Mesodermal cell (in vitro differentiated cells): Measurements from ENCODE around the gene COL10A1.

Experiments
- H3K27ac ChIP-seq: 2 replicates; pipeline ENCODE4 v1.7.0; 2013; ENCODE audit warnings: mild to moderate bottlenecking, low read depth, low read length, moderate library complexity; ENCODE audit not compliant: severe bottlenecking
- H3K36me3 ChIP-seq: 2 replicates; pipeline ENCODE4 v1.7.1; 2013; ENCODE audit warnings: mild to moderate bottlenecking, low read length, moderate library complexity; ENCODE audit not compliant: control insufficient read depth, insufficient read depth
- H3K4me1 ChIP-seq: one replicate; pipeline ENCODE4 v1.7.1; 2013; ENCODE audit warnings: mild to moderate bottlenecking, low read length; ENCODE audit not compliant: insufficient read depth, control insufficient read depth, poor library complexity, severe bottlenecking
- H3K4me3 ChIP-seq: 2 replicates; pipeline ENCODE4 v1.7.0; 2013; ENCODE audit warnings: low read length, control low read depth, mild to moderate bottlenecking; ENCODE audit not compliant: insufficient read depth, poor library complexity, severe bottlenecking; ENCODE audit errors: extremely low read depth
- H3K9me3 ChIP-seq: 2 replicates; pipeline ENCODE4 v1.7.1; 2013; ENCODE audit warnings: mild to moderate bottlenecking, low read length, moderate library complexity; ENCODE audit not compliant: control insufficient read depth
- WGBS, 2 experiments: methylation state at CpG; one replicate each; pipeline ENCODE4 v1.1.5; 2013; ENCODE audit warnings: missing lambda C conversion rate in 2 of 2; ENCODE audit not compliant: insufficient coverage in 2 of 2; 5-methylcytosine and 5-hydroxymethylcytosine counted together

COL10A1 gene

DNA sequence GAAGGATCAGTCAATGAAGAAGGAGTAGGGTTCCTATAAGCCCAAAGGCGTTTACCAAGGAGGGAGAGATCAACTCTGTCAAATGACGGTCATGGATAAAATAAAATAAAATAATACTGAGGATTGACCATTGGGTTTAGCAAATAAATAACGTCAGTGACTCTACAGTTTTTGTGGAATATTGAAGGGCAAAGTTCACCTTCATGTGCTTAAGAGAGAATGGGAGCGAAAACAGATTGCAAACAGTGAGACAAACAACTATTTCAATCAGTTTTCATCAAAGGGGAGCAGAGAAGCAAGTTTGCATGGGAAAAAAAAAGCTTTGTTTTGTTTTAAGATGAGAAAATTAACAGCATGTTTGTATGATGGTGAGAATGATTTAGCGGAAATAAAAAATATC, 42.9 kb downstream of the COL10A1 start:
- Histone ChIP-seq H3K4me1 (peaks cover 2% of the 10 kb centered on the region), H3K4me3 (no peak overlapping the region), H3K36me3 (no peaks in the 10 kb centered on the region), H3K27ac (no peak overlapping the region), H3K9me3 (no peaks in the 10 kb centered on the region)
- 87 to 88% methylated on average over 4 to 5 of the region's 5 CpGs for WGBS, 2 experiments

- Histone ChIP-seq H3K4me3 (no peak overlapping the region), H3K4me1 (no peaks in the 10 kb centered on the region), H3K9me3 (no peaks in the 10 kb centered on the region), H3K36me3 (no peaks in the 10 kb centered on the region), H3K27ac (no peak overlapping the region)
- no CpG with 5 or more reads among the region's 3 CpGs for WGBS, 2 experiments
Measured at GRCh38 chr6:116078945-116079344, 47.0 kb downstream of the COL10A1 start.

DNA sequence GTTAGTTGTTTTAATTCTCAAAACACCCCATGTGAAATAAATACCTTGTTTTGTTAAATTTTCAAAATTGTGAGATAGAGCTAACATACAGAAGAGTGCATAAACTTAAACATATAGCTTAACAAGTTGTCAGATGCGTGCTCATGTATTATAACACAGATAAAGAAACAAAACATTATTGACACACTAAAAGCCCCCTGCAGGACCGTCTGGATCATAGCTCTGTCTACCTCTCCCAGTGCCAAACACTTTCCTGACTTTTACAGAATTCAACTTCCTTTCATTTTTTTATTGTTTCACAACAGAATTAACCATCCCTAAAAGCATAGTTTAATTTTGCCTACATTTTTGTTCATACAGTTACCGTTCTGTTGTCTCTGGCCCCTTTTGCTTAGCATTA, 47.4 kb downstream of the COL10A1 start:
- Histone ChIP-seq H3K9me3 (no peaks in the 10 kb centered on the region), H3K4me1 (no peaks in the 10 kb centered on the region), H3K36me3 (no peaks in the 10 kb centered on the region), H3K4me3 (no peak overlapping the region), H3K27ac (no peak overlapping the region)
- WGBS, 2 experiments = 82 to 89% methylated on average over 2 of the region's 3 CpGs

DNA sequence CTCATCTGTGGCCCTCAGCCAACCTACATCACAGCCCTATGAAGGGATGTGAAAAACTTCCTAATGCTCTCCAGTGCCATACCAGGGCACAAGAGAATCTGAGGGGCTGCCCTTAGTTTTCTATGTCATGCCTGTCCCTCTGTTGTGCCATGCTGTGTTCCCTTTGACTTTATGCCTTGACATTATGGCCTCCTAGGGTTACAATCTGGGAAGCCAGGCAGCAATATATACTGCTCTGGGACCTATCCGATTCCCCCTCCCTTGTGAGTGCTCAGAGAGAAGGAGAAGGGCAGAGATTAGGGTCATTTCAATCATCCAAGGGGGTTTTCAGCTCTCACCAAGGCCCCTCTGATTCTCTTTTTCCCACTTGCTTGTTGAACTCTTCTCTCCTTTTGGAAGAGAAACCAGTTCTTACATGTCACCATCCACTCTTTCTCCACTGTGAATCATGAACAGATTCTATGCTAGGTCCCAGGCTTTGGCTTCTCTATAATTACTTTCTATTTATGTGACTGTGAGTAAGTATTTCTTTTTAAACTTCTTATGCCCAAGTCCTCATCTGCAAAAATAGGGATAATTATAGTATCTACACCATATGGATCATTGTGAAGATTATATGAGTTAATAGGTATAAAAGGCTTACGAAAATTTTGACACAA, 51.1 kb downstream of the COL10A1 start:
- H3K27ac ChIP-seq = no peak overlapping the region
- H3K4me3 ChIP-seq = no peak overlapping the region
- no peaks in the 10 kb centered on the region for H3K36me3 ChIP-seq
- 100% methylated on average over 1 of the region's 2 CpGs; no CpG with 5 or more reads in 1 of the 2 experiments for WGBS, 2 experiments
- no peaks in the 10 kb centered on the region for H3K9me3 ChIP-seq
- no peaks in the 10 kb centered on the region for H3K4me1 ChIP-seq

DNA sequence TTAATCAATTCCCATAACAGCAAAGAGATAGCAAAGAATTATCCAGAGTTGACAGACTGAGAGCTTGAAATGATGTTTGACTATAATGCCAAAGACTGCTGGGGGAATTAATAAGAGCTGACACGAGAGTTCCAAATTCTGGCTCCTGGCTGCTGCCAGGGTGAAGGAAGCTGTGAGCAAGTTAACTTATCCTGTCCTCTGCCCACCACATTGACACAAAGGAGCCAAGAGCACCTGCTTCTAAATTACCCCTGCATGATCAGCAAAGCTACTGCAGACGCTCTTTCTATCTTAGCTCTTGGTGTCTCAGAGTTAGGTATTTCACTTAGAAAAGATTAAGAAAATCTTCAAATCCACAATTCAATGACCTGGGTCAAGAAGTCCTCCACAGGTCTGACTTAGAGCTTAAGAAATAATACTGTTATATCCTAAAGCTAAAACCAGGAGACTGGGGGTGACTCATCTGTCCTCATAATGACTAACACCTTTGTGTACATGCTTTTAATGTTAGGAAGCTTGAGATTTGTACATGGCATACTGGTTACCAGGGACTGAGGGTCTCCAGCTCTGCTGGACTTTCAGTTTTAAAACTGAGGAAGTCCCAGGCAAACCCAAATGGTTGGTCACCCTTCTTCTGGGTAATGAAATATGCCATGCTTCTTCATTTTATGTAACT, 52.0 kb downstream of the COL10A1 start:
- Histone ChIP-seq H3K9me3 (no peaks in the 10 kb centered on the region), H3K4me1 (no peaks in the 10 kb centered on the region), H3K36me3 (no peaks in the 10 kb centered on the region), H3K4me3 (no peak overlapping the region), H3K27ac (no peak overlapping the region)
- 57 to 80% methylated on average over 1 of the region's 2 CpGs for WGBS, 2 experiments

GRCh38 chr6:116072368-116072767, 53.6 kb downstream of the COL10A1 start:
- H3K4me3 ChIP-seq = no peak overlapping the region
- whole genome bisulfite sequencing, 2 experiments = 86% methylated on average over 1 of the region's 1 CpG; no CpG with 5 or more reads in 1 of the 2 experiments
- H3K27ac ChIP-seq = no peak overlapping the region
- H3K4me1 ChIP-seq = no peaks in the 10 kb centered on the region
- no peaks in the 10 kb centered on the region for H3K9me3 ChIP-seq
- no peaks in the 10 kb centered on the region for H3K36me3 ChIP-seq

DNA sequence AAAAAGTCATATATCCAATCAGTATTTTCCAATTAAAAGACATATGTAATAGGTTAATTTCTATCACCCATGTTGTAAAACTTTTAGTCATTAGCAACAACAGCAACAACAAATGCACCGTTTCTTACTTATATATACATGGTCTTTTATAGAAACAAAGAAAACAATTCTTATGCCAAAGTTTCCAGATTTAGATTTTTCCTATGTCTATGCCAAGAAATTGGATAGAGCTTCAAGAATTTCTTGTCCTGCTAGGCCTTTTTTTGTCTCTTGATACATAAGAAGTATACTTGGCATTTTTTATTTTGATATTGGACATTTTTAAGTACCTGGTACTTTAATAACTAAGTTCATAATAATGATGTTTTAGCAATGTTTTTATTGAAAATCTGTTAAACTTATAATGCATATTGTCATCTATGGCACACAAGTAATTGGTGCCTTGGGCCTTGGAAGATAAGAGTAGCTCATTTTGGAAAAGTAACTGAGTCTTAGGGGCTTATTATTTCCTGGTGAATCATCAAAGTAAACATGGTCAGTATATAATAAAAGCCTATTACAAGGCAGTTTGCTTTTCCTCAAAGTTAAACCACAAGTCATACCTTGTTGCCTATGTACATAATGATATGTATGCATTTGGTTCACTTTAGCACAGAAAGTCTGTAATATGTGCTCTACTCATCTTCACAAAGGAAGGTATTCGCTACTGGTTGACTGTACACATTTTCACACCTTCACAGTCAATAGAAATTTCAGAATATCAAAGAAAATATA, 55.1 kb downstream of the COL10A1 start:
- Histone ChIP-seq H3K9me3 (no peaks in the 10 kb centered on the region), H3K36me3 (no peaks in the 10 kb centered on the region), H3K4me3 (no peak overlapping the region), H3K4me1 (no peaks in the 10 kb centered on the region), H3K27ac (no peak overlapping the region)
- 100% methylated on average over 1 of the region's 2 CpGs for WGBS, 2 experiments

GRCh38 chr6:116070101-116070500, 55.8 kb downstream of the COL10A1 start:
- H3K27ac ChIP-seq = no peak overlapping the region
- no peaks in the 10 kb centered on the region for H3K4me1 ChIP-seq
- WGBS, 2 experiments = 100% methylated on average over 1 of the region's 1 CpG; no CpG with 5 or more reads in 1 of the 2 experiments
- H3K4me3 ChIP-seq = no peak overlapping the region
- no peaks in the 10 kb centered on the region for H3K9me3 ChIP-seq
- H3K36me3 ChIP-seq = no peaks in the 10 kb centered on the region
